ENCODE measurements around the gene OSBPL8. TPM values are rescaled to one million over a fixed set of nuclear protein-coding genes. Genes with fewer than 3 reads are reported as not detected.

Gene OSBPL8
- total and polyA plus RNA-seq, 9 of the 15 experiments (the other 6 are each of a cell fraction or from before 2014, with no cell fraction given): 17.4 to 82.7 (median 42.8) TPM

DNA sequence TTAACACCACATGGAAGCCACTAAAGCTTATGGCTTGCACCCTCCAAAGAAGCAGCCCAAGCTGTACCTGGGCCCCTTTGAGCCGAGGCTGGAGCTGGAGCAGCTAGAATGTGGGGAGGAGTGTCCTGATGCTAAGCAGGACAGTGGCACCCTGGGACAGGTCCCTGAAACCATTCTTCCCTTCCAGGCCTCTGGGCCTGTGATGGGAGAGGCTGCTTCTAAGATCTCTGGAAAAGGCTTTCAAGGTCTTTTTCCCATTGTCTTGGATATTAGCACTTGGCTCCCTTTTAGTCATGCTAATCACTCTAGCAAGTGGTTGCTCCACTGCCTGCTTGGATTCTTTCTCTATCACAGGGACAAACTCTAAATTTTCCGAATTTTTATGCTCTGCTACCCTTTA, 40.9 kb downstream of the OSBPL8 start:
- H3K4me3 ChIP-seq: no peak overlapping the region
- no peak overlapping the region for H3K27ac ChIP-seq (ENCODE audit: extremely low read depth, low read depth, low read length)
- no peaks in the 10 kb centered on the region for H3K27me3 ChIP-seq (ENCODE audit: control insufficient read depth in 2 of 2, insufficient read depth in 2 of 2, low read length in 2 of 2)
- no peak overlapping the region for H2AFZ ChIP-seq (ENCODE audit: low read depth, low read length)
- in situ Hi-C loops (cut with MboI): no loop called here
- intact Hi-C loops (cut with micrococcal nuclease): no loop called here
- DNase-seq (ENCODE audit: extremely low read depth in 1 of 4, low spot score in 3 of 4): no peak
- H3K4me1 ChIP-seq (replicated peaks in 1 of 2; ENCODE audit: control insufficient read depth in 2 of 2, insufficient read depth in 2 of 2, low read length in 2 of 2): no peaks in the 10 kb centered on the region; a peak in 1 of 5 replicates
- 58% methylated on average over 2 of the region's 2 CpGs for WGBS (ENCODE audit: insufficient coverage, low coverage, missing lambda C conversion rate)
- no peak for FAIRE-seq
- H3K4me2 ChIP-seq (ENCODE audit: insufficient read depth, low read length): no peak overlapping the region
- CTCF ChIA-PET (ENCODE audit: low intra/inter-chr PET ratio): no interaction called here
- peaks cover 43% of the 10 kb centered on the region; the same call in 2 of the 3 replicates for H3K79me2 ChIP-seq (ENCODE audit: control insufficient read depth, insufficient read depth, low read length)
- no TSS peak for BruUV-seq (replicated peaks)
- H3K36me3 ChIP-seq (ENCODE audit: control insufficient read depth, insufficient read depth, low read length): peaks cover 6% of the 10 kb centered on the region; the same call in 1 of the 3 replicates
- no peak overlapping the region for H3K9ac ChIP-seq (ENCODE audit: insufficient read depth in 1 of 2, low read depth in 2 of 2, low read length in 2 of 2)
- POLR2A ChIA-PET: no interaction called here
- H3K9me1 ChIP-seq (ENCODE audit: control insufficient read depth, insufficient read depth, low read length): no peaks in the 10 kb centered on the region
- 0 out of 2 replicates have a peak, but pooled peaks cover 2% of the 10 kb centered on the region for H3K9me3 ChIP-seq (replicated peaks; ENCODE audit: control insufficient read depth, insufficient read depth, low read depth, low read length)
- H4K20me1 ChIP-seq (replicated peaks; ENCODE audit: control insufficient read depth, insufficient read depth, low read length): no peaks in the 10 kb centered on the region; the same call in 1 of the 2 replicates
- no peak; the same call in 2 of the 3 replicates for ATAC-seq
- TF ChIP-seq, protein P1, sequence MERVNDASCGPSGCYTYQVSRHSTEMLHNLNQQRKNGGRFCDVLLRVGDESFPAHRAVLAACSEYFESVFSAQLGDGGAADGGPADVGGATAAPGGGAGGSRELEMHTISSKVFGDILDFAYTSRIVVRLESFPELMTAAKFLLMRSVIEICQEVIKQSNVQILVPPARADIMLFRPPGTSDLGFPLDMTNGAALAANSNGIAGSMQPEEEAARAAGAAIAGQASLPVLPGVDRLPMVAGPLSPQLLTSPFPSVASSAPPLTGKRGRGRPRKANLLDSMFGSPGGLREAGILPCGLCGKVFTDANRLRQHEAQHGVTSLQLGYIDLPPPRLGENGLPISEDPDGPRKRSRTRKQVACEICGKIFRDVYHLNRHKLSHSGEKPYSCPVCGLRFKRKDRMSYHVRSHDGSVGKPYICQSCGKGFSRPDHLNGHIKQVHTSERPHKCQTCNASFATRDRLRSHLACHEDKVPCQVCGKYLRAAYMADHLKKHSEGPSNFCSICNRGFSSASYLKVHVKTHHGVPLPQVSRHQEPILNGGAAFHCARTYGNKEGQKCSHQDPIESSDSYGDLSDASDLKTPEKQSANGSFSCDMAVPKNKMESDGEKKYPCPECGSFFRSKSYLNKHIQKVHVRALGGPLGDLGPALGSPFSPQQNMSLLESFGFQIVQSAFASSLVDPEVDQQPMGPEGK (CRISPR knock-in tag; IDR thresholded peaks at IDR 0.05; ENCODE audit: borderline replicate concordance): no peak
- TF ChIP-seq SP1 (CRISPR knock-in tag; IDR thresholded peaks at IDR 0.05): no peak
- TF ChIP-seq ZNF212 (CRISPR knock-in tag; IDR thresholded peaks at IDR 0.05): no peak
- TF ChIP-seq, protein P2, sequence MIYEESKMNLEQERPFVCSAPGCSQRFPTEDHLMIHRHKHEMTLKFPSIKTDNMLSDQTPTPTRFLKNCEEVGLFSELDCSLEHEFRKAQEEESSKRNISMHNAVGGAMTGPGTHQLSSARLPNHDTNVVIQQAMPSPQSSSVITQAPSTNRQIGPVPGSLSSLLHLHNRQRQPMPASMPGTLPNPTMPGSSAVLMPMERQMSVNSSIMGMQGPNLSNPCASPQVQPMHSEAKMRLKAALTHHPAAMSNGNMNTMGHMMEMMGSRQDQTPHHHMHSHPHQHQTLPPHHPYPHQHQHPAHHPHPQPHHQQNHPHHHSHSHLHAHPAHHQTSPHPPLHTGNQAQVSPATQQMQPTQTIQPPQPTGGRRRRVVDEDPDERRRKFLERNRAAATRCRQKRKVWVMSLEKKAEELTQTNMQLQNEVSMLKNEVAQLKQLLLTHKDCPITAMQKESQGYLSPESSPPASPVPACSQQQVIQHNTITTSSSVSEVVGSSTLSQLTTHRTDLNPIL (CRISPR knock-in tag; IDR thresholded peaks at IDR 0.05): no peak
- TF ChIP-seq TAF1 (IDR thresholded peaks at IDR 0.05; ENCODE audit: control insufficient read depth, extremely low read depth, insufficient read depth, low read length, severe bottlenecking): no peak
- no peak for TF ChIP-seq SREBF2 (CRISPR knock-in tag; IDR thresholded peaks at IDR 0.05)
- no peak for TF ChIP-seq KDM1A (IDR thresholded peaks at IDR 0.05)
- TF ChIP-seq KAT7 (CRISPR knock-in tag; IDR thresholded peaks at IDR 0.05; ENCODE audit: borderline replicate concordance): no peak
- TF ChIP-seq, protein P3, sequence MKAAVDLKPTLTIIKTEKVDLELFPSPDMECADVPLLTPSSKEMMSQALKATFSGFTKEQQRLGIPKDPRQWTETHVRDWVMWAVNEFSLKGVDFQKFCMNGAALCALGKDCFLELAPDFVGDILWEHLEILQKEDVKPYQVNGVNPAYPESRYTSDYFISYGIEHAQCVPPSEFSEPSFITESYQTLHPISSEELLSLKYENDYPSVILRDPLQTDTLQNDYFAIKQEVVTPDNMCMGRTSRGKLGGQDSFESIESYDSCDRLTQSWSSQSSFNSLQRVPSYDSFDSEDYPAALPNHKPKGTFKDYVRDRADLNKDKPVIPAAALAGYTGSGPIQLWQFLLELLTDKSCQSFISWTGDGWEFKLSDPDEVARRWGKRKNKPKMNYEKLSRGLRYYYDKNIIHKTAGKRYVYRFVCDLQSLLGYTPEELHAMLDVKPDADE (conservative IDR thresholded peaks at IDR 0.05; ENCODE audit: control insufficient read depth, low read depth, low read length): no peak
- TF ChIP-seq, protein P4, sequence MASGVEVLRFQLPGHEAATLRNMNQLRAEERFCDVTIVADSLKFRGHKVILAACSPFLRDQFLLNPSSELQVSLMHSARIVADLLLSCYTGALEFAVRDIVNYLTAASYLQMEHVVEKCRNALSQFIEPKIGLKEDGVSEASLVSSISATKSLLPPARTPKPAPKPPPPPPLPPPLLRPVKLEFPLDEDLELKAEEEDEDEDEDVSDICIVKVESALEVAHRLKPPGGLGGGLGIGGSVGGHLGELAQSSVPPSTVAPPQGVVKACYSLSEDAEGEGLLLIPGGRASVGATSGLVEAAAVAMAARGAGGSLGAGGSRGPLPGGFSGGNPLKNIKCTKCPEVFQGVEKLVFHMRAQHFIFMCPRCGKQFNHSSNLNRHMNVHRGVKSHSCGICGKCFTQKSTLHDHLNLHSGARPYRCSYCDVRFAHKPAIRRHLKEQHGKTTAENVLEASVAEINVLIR (CRISPR knock-in tag; IDR thresholded peaks at IDR 0.05): no peak
- TF ChIP-seq FUS (optimal IDR thresholded peaks at IDR 0.05; ENCODE audit: low read depth, low read length): no peak
- TF ChIP-seq ZFP30 (CRISPR knock-in tag; IDR thresholded peaks at IDR 0.05; ENCODE audit: borderline replicate concordance): no peak
- TF ChIP-seq ELF1 (tag; IDR thresholded peaks at IDR 0.05): no peak
- TF ChIP-seq, protein P5, sequence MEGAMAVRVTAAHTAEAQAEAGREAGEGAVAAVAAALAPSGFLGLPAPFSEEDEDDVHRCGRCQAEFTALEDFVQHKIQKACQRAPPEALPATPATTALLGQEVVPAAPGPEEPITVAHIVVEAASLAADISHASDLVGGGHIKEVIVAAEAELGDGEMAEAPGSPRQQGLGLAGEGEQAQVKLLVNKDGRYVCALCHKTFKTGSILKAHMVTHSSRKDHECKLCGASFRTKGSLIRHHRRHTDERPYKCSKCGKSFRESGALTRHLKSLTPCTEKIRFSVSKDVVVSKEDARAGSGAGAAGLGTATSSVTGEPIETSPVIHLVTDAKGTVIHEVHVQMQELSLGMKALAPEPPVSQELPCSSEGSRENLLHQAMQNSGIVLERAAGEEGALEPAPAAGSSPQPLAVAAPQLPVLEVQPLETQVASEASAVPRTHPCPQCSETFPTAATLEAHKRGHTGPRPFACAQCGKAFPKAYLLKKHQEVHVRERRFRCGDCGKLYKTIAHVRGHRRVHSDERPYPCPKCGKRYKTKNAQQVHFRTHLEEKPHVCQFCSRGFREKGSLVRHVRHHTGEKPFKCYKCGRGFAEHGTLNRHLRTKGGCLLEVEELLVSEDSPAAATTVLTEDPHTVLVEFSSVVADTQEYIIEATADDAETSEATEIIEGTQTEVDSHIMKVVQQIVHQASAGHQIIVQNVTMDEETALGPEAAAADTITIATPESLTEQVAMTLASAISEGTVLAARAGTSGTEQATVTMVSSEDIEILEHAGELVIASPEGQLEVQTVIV (CRISPR knock-in tag; IDR thresholded peaks at IDR 0.05; ENCODE audit: borderline replicate concordance): no peak
